Rectal smooth muscle tissue (tissue), 1 donor: ENCODE data around the gene CLEC4A.
"Not testable (repeated sequence)": the region's sequence is repeated elsewhere in the genome, so short reads cannot be mapped to it uniquely, and the experiment has no call there.

Experiments
- H3K27ac ChIP-seq: one replicate; pipeline ENCODE4 v1.7.0; 2013; ENCODE audit warnings: low read depth, low read length, inconsistent platforms
- H3K27me3 ChIP-seq: one replicate; pipeline ENCODE4 v1.7.0; 2013; ENCODE audit warnings: low read length; ENCODE audit not compliant: control insufficient read depth, insufficient read depth
- H3K36me3 ChIP-seq: one replicate; pipeline ENCODE4 v1.7.0; 2013; ENCODE audit warnings: low read length; ENCODE audit not compliant: control insufficient read depth, insufficient read depth
- H3K4me1 ChIP-seq: one replicate; pipeline ENCODE4 v1.7.0; 2013; ENCODE audit warnings: low read length; ENCODE audit not compliant: control insufficient read depth, insufficient read depth
- H3K4me3 ChIP-seq: one replicate; pipeline ENCODE4 v1.7.0; 2013; ENCODE audit warnings: low read length
- H3K9ac ChIP-seq: one replicate; pipeline ENCODE4 v1.7.0; 2013; ENCODE audit warnings: low read length

The CLEC4A gene

DNA sequence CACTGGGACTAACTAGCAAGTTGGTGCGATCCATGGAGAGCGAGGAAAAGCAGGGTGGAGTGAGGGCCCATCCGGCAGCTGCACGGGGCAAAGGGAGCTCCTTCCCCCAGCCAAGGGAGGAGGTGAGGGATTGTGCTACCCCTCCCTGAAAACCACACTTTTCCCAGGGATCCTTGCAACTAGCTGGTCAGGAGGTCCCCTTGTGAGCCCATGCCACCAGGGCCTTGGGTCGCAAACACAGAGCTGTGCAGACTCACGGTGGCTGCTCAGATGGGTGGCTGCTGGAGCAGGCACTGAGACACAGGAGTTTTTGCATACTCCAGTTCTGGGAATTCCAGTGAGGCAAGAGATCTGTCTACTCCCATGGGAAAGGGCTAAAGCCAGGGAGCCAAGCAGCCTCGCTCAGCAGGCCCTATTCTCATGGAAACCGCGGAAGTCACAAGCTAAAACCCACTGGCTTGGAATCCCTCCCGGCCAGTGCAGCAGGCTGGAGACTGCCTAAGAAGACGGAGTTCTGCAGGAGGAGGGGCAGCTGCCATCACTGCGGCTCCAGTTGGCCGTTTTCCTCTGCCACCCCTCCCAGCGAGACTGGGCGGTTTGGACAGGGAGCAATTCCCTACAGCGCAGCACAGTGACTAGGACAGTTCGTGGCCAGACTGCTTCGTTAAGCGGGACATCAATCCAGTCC lies 22.5 kb downstream of the CLEC4A start:
- Histone ChIP-seq H3K4me1 (no peaks in the 10 kb centered on the region), H3K27me3 (no peaks in the 10 kb centered on the region), H3K36me3 (no peaks in the 10 kb centered on the region), H3K27ac (no peak overlapping the region), H3K4me3 (peak overlapping the region; percentile 10), H3K9ac (no peak overlapping the region)

DNA sequence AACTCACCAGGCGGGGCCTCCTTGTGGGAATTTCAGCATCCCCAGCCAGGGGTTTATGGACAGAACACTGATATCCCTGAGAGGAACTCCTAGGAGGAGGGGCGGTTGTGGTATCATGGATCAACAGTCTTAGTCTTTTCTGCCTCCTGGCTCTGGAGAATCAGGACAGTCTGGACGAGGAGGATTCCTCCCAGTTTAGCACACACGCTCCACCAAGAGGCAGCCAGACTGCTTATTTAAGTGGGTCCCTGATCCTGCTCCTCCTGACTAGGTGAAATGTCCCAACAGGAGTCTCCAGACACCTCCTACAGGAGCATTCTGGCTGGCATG lies 23.0 kb downstream of the CLEC4A start:
- H3K9ac ChIP-seq = no peak overlapping the region
- no peaks in the 10 kb centered on the region for H3K4me1 ChIP-seq
- H3K4me3 ChIP-seq = peak overlapping the region; percentile 10
- H3K27me3 ChIP-seq = no peaks in the 10 kb centered on the region
- no peak overlapping the region for H3K27ac ChIP-seq
- H3K36me3 ChIP-seq = no peaks in the 10 kb centered on the region

DNA sequence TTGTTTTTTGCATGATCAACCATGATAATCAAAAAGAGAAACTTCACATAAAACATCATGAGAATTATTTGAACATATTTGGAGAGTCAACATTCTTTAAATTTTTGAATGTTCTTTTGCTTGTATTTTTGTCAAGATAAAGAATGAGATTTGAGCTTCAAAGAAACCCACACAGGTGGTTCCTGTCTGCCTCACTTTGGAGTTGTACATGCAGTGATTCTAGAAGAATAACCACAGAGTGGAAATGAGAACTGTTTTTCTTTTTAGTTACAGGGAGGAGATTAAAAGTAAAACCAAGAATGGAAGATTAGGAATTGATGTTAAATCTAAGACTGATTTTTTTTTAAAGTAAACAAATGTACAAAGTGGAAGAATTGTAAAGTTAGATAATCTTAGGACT lies 31.1 kb downstream of the CLEC4A start:
- Histone ChIP-seq H3K27me3 (no peaks in the 10 kb centered on the region), H3K27ac (no peak overlapping the region), H3K36me3 (no peaks in the 10 kb centered on the region), H3K9ac (no peak overlapping the region), H3K4me3 (no peak overlapping the region), H3K4me1 (no peaks in the 10 kb centered on the region)

DNA sequence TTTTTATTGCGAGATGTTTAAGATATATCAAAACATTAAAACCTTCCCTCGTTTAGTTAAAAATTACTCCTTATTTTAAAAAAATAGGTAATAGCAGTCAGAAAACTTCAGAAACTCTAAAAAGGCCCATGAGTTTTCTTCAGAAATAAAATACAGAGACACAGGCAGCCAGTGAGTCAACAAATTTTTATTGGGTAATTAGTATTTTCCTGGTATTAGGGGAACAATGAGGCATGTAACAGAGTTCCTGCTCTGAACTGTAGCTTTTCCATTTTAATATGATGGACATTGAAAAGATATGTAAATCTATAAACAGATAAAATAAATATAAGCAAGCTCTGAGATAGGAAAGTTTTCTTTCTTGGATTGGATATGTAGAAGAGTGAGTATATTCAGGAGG lies 33.0 kb downstream of the CLEC4A start:
- Histone ChIP-seq H3K27ac (no peak overlapping the region), H3K4me3 (no peak overlapping the region), H3K36me3 (no peaks in the 10 kb centered on the region), H3K27me3 (no peaks in the 10 kb centered on the region), H3K4me1 (no peaks in the 10 kb centered on the region), H3K9ac (no peak overlapping the region)

DNA sequence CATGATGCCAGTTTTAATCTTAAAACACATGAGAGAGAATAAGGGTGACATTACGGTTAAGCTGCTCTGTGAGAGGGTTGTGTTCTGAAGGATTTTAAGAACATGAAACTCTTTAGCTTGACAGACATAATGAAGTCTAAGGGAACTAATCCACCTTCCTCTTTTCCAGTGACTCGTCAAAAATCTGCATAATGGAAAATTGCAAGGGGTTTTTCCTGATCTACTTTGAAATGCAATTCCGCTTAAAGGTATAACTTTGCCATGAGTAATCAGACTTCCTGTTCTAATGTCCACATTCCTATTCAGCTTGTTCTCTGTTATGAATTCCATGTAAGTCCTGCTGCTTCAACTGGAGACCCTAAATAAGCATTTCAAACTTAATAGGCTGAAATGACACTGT lies 33.4 kb downstream of the CLEC4A start, which contains the start of gene ZNF705A:
Gene ZNF705A, plus strand, starts transcription at position 171 of the 400 bp plus-strand sequence. CDS start 15,611 bp downstream, outside the sequence.
- H3K9ac ChIP-seq = no peak within 1 kb of the TSS
- no peaks in the 10 kb centered on the region for H3K27me3 ChIP-seq
- H3K4me3 ChIP-seq = no peak within 1 kb of the TSS
- H3K4me1 ChIP-seq = no peaks in the 10 kb centered on the region
- no peak within 1 kb of the TSS for H3K27ac ChIP-seq
- no peaks in the 10 kb centered on the region for H3K36me3 ChIP-seq

DNA sequence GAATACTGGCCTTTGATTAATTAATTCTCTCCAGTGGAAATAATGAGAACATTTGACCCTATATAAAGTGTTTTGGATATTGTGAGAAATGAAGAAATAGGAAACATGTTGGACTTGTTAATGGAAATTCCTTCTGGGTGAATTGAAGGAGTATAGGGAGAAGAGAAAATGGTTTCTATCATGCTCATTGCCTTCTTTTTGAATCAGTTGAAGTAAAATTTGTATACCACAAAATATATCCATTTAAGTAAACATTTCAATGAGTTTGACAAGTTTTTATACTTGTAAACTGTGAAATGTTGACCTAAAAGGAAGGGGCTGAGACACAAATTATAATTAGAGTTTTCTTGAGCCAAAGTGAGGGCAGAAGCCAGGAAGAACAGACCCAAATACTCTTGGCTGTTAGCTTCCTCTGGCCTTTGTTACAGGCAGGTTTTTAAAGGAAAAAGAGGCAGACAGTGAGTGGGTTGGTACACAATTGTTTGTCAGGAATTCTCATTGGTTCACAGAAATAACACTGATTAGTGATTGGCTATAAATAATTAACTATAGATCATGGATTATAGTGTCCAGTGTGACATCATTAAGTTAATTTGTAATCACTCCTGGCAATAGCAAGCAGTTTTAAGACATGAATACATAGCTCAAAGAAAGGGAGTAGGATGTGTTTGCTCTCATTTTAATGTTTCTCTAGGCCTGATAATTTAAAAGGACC lies 34.2 kb downstream of the CLEC4A start:
- Histone ChIP-seq H3K27ac (no peak overlapping the region), H3K36me3 (no peaks in the 10 kb centered on the region), H3K4me1 (no peaks in the 10 kb centered on the region), H3K4me3 (no peak overlapping the region), H3K27me3 (no peaks in the 10 kb centered on the region), H3K9ac (no peak overlapping the region)

DNA sequence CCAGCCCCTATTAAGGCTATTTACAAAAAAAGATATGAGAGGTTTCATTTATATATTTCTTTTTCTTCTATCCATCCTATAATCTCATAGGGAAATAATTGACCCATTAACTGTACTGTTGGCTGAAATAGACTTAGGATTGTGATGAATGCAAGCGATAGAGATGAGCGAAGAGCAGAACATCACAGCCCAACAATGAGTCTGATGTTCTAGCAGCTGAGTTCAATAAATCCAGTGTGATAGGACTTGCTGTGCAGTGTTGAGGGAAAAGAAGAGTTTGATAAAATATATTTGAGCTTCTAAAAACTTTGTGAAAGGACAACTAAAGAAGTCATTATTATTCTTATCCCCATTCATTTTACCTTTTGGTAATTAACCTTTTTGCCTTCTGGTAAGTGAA lies 49.5 kb downstream of the CLEC4A start:
- H3K36me3 ChIP-seq, H3K9ac ChIP-seq, H3K4me3 ChIP-seq, H3K4me1 ChIP-seq, H3K27ac ChIP-seq, H3K27me3 ChIP-seq: not testable (repeated sequence)

DNA sequence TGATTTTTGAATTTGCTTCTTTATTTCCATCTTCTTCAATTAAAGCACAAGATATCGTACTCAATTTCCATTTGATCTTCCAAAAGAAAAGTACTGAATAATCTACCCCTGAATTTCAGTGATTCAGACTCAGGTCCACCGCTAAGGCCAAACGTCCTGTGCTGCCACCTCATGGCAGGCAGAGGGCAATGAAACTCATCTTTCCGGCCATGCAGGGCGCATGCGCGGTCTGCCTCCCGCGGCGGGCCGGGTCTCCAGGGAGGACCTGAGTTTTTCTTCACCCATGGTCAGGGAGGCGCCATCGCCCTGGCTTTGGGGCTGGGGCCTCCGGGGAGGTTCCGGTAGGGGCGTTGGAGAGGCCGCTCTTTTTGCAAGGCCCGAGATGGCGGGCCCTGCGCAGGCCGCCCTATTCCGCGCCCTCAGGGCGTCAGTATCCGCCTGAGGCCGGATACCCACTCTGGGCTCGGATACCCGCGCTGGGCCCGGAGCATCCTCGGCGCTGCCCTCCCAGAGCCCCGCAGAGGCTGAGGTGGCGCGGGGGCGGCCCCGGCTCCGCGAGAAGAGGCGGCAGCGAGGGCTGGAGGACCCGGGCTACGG lies 56.7 kb downstream of the CLEC4A start:
- peak overlapping the region; percentile 82 for H3K27ac ChIP-seq
- not testable (repeated sequence) for H3K9ac ChIP-seq, H3K36me3 ChIP-seq, H3K4me1 ChIP-seq, H3K27me3 ChIP-seq
- H3K4me3 ChIP-seq = peak overlapping the region; percentile 60

DNA sequence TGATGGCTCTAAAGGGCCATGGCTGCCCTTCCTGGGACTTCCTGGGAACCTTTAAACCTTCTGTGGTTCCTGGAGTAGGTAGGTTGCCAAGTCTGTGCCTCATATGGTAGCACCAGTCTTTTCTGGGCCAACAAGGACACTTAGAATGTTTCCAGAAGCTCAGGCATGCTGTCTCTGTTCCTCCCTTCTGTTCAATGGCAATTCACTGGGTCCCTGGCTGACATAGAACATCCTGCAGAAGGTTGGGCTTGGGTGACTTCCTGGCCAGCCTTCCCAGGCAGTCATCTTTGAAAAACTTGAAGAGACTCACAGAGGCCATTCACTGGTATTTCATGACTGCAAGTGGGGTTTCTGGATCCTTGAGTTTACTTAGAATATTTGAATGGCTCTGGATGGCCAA lies 57.9 kb downstream of the CLEC4A start:
- not testable (repeated sequence) for H3K4me1 ChIP-seq, H3K4me3 ChIP-seq, H3K36me3 ChIP-seq, H3K27me3 ChIP-seq, H3K9ac ChIP-seq, H3K27ac ChIP-seq

DNA sequence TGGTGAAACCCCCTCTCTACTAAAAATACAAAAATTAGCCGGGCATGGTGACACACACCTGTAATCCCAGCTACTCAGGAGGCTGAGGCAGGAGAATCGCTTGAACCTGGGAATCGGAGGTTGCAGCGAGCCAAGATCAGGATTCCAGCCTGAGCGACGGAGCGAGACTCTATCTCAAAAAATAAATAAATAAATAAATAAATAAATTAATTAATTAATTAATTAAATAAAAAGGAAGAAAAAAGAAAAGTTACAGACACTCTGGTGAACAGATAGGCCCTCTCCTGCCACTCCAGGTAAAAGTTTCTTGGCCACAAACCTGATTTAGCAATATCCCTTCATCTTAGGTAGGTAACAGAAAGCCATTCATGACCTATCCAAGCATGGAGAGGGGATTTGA lies 59.5 kb downstream of the CLEC4A start:
- not testable (repeated sequence) for H3K27me3 ChIP-seq, H3K27ac ChIP-seq, H3K4me3 ChIP-seq, H3K4me1 ChIP-seq, H3K9ac ChIP-seq, H3K36me3 ChIP-seq

DNA sequence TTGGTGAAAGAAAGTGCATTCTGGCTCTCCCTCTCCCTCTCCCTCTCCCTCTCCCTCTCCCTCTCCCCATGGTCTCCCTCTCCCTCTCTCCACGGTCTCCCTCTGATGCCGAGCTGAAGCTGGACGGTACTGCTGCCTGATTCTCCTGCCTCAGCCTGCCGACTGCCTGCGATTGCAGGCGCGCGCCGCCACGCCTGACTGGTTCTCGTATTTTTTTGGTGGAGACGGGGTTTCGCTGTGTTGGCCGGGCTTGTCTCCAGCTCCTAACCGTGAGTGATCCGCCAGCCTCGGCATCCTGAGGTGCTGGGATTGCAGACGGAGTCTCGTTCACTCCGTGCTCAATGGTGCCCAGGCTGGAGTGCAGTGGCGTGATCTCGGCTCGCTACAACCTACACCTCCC lies 59.9 kb downstream of the CLEC4A start:
- not testable (repeated sequence) for H3K9ac ChIP-seq, H3K27ac ChIP-seq, H3K4me1 ChIP-seq, H3K36me3 ChIP-seq, H3K27me3 ChIP-seq, H3K4me3 ChIP-seq

DNA sequence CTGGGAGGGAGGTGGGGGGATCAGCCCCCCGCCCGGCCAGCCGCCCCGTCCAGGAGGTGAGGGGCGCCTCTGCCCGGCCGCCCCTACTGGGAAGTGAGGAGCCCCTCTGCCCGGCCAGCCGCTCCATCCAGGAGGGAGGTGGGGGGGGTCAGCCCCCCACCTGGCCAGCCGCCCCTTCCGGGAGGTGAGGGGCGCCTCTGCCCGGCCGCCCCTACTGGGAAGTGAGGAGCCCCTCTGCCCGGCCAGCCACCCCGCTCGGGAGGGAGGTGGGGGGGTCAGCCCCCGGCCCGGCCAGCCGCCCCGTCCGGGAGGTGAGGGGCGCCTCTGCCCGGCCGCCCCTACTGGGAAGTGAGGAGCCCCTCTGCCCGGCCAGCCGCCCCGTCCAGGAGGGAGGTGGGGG lies 60.8 kb downstream of the CLEC4A start:
- not testable (repeated sequence) for H3K4me3 ChIP-seq, H3K9ac ChIP-seq, H3K27me3 ChIP-seq, H3K36me3 ChIP-seq, H3K27ac ChIP-seq, H3K4me1 ChIP-seq

DNA sequence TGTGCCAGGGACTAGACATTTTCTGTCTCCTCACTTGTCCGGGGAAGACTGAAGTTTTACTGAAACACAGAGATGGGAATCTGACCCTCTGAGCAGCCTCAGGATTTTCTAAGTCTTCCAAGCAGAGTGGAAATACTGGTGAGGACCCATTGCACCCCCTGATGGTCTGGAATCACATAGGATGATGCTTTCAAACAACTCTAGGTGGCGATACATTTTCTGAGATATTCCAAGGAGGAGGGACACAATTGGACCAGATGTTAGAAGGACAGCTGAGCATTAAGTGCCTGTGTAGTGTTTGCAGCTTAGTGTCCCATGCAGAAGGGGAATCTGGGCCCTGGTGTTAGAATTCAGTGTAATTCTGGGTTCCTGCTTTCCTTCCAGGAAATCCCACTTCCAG lies 64.7 kb downstream of the CLEC4A start:
- not testable (repeated sequence) for H3K4me3 ChIP-seq, H3K36me3 ChIP-seq, H3K27me3 ChIP-seq, H3K9ac ChIP-seq, H3K27ac ChIP-seq, H3K4me1 ChIP-seq
